Measurements from ENCODE around the gene PSPH.
A peak's percentile ranks its signal among the peaks of the same experiment; 100 is the strongest.
"Not testable (repeated sequence)": the region's sequence is repeated elsewhere in the genome, so short reads cannot be mapped to it uniquely, and the experiment has no call there.

Gene PSPH

GRCh38 chr7:56051339-56052191, at the start of gene PSPH, which contains the start of gene CCT6A:
TSS of gene PSPH (minus strand) at chr7:56051444. CDS start at chr7:56021212, 30,232 bp downstream.
TSS of gene CCT6A (plus strand) at chr7:56051765. CDS start at chr7:56051849, 84 bp downstream.
- Mint-ChIP-seq H3K27me3 (no peaks in the 10 kb centered on the region), H3K36me3 (peaks cover 12 to 24% of the 10 kb centered on the region in 2 donors), H3K4me1 (peaks cover 11 to 36% of the 10 kb centered on the region in 2 donors)

GRCh38 chr7:56099653-56100052, 48.4 kb upstream of the PSPH start:
- DNase-seq (no peak), ATAC-seq (replicated peaks) (no peak)
- H3K9me3 Mint-ChIP-seq: no peaks in the 10 kb centered on the region
- peaks cover 17 to 35% of the 10 kb centered on the region in 2 donors for H3K36me3 Mint-ChIP-seq
- H3K27ac Mint-ChIP-seq: no peak overlapping the region
- peaks cover 6 to 8% of the 10 kb centered on the region in 2 donors for H3K4me1 Mint-ChIP-seq
- no peak overlapping the region for H3K4me3 Mint-ChIP-seq
- no peaks in the 10 kb centered on the region for H3K27me3 Mint-ChIP-seq

More at GRCh38 chr7:56051339-56052191, at the start of gene PSPH, which contains the start of gene CCT6A:
- Mint-ChIP-seq H3K27ac (peak within 1 kb of the TSS; percentile 94), H3K4me3 (peak within 1 kb of the TSS; percentile 89 to 96), H3K9me3 (no peaks in the 10 kb centered on the region)
- ATAC-seq (replicated peaks) (peak; percentile 89 to 94), DNase-seq (peak; percentile 95)

- not testable (repeated sequence) for DNase-seq; H3K27me3 Mint-ChIP-seq; H3K4me1 Mint-ChIP-seq; H3K9me3 Mint-ChIP-seq; H3K27ac Mint-ChIP-seq; H3K4me3 Mint-ChIP-seq; ATAC-seq (replicated peaks)
- H3K36me3 Mint-ChIP-seq: peaks cover 15 to 32% of the 10 kb centered on the region in 2 donors
These were observed 47.2 kb upstream of the PSPH start for GRCh38 chr7:56098187-56099008.

- H3K27ac Mint-ChIP-seq: no peak overlapping the region
- no peaks in the 10 kb centered on the region for H3K27me3 Mint-ChIP-seq
- H3K4me3 Mint-ChIP-seq: no peak overlapping the region
- peaks cover 15 to 30% of the 10 kb centered on the region in 2 donors for H3K36me3 Mint-ChIP-seq
- DNase-seq (no peak), ATAC-seq (replicated peaks) (no peak)
- peaks cover 4 to 8% of the 10 kb centered on the region in 2 donors for H3K4me1 Mint-ChIP-seq
- H3K9me3 Mint-ChIP-seq: no peaks in the 10 kb centered on the region
These were observed 46.5 kb upstream of the PSPH start for GRCh38 chr7:56097700-56098099.

- Mint-ChIP-seq H3K27me3 (no peaks in the 10 kb centered on the region), H3K9me3 (no peaks in the 10 kb centered on the region), H3K27ac (peak within 1 kb of the TSS; percentile 54), H3K4me3 (no peak within 1 kb of the TSS), H3K4me1 (peaks cover 0 to 5% of the 10 kb centered on the region in 2 donors), H3K36me3 (peaks cover 14 to 29% of the 10 kb centered on the region in 2 donors)
- ATAC-seq (replicated peaks) (peak in 1 of 2 donors; percentile 27), DNase-seq (no peak)
These were observed 41.7 kb upstream of the PSPH start, which contains the start of gene PHKG1 for GRCh38 chr7:56092789-56093531. TSS of gene PHKG1 (minus strand) at chr7:56092952. CDS start at chr7:56088941, 4,011 bp downstream.

- H3K36me3 Mint-ChIP-seq: peaks cover 14 to 29% of the 10 kb centered on the region in 2 donors
- H3K4me1 Mint-ChIP-seq; H3K4me3 Mint-ChIP-seq; H3K27me3 Mint-ChIP-seq; H3K9me3 Mint-ChIP-seq; ATAC-seq (replicated peaks); DNase-seq; H3K27ac Mint-ChIP-seq: not testable (repeated sequence)
These were observed 41.1 kb upstream of the PSPH start for GRCh38 chr7:56092388-56092787.

GRCh38 chr7:56091591-56091990, 40.3 kb upstream of the PSPH start:
- peak overlapping the region; percentile 54 for H3K27ac Mint-ChIP-seq
- H3K4me1 Mint-ChIP-seq: peaks cover 0 to 5% of the 10 kb centered on the region in 2 donors
- no peak for ATAC-seq (replicated peaks)
- peaks cover 14 to 29% of the 10 kb centered on the region in 2 donors for H3K36me3 Mint-ChIP-seq
- no peak for DNase-seq
- H3K4me3 Mint-ChIP-seq: no peak overlapping the region
- H3K27me3 Mint-ChIP-seq: no peaks in the 10 kb centered on the region
- H3K9me3 Mint-ChIP-seq: no peaks in the 10 kb centered on the region

GRCh38 chr7:56087445-56087844, 36.2 kb upstream of the PSPH start:
- ATAC-seq (replicated peaks): no peak
- Mint-ChIP-seq H3K27me3 (no peaks in the 10 kb centered on the region), H3K27ac (no peak overlapping the region), H3K36me3 (peaks cover 19 to 43% of the 10 kb centered on the region in 2 donors), H3K9me3 (no peaks in the 10 kb centered on the region), H3K4me3 (no peak overlapping the region), H3K4me1 (peaks cover 0 to 3% of the 10 kb centered on the region in 2 donors)
- no peak for DNase-seq

GRCh38 chr7:56086761-56087160, 35.5 kb upstream of the PSPH start:
- peaks cover 0 to 3% of the 10 kb centered on the region in 2 donors for H3K4me1 Mint-ChIP-seq
- DNase-seq (no peak), ATAC-seq (replicated peaks) (no peak)
- no peak overlapping the region for H3K27ac Mint-ChIP-seq
- H3K27me3 Mint-ChIP-seq: no peaks in the 10 kb centered on the region
- no peaks in the 10 kb centered on the region for H3K9me3 Mint-ChIP-seq
- peaks cover 26 to 46% of the 10 kb centered on the region in 2 donors for H3K36me3 Mint-ChIP-seq
- no peak overlapping the region for H3K4me3 Mint-ChIP-seq

- Mint-ChIP-seq H3K27ac (peak overlapping the region; percentile 33), H3K4me1 (peaks cover 0 to 5% of the 10 kb centered on the region in 2 donors), H3K9me3 (no peaks in the 10 kb centered on the region), H3K36me3 (peaks cover 43 to 54% of the 10 kb centered on the region in 2 donors), H3K27me3 (no peaks in the 10 kb centered on the region), H3K4me3 (no peak overlapping the region)
- ATAC-seq (replicated peaks) (peak; percentile 16 to 43), DNase-seq (no peak)
These were observed 32.0 kb upstream of the PSPH start for GRCh38 chr7:56083150-56083785.

- DNase-seq: no peak
- H3K36me3 Mint-ChIP-seq: peaks cover 43 to 52% of the 10 kb centered on the region in 2 donors
- peaks cover 0 to 5% of the 10 kb centered on the region in 2 donors for H3K4me1 Mint-ChIP-seq
- peak overlapping the region; percentile 59 for H3K27ac Mint-ChIP-seq
- H3K4me3 Mint-ChIP-seq: no peak overlapping the region
- no peak for ATAC-seq (replicated peaks)
- no peaks in the 10 kb centered on the region for H3K9me3 Mint-ChIP-seq
- H3K27me3 Mint-ChIP-seq: no peaks in the 10 kb centered on the region
These were observed 30.5 kb upstream of the PSPH start for GRCh38 chr7:56081626-56082340.

- Mint-ChIP-seq H3K27ac (peak overlapping the region; percentile 34), H3K36me3 (peaks cover 44 to 51% of the 10 kb centered on the region in 2 donors)
- H3K4me1 Mint-ChIP-seq; ATAC-seq (replicated peaks); DNase-seq; H3K27me3 Mint-ChIP-seq; H3K4me3 Mint-ChIP-seq; H3K9me3 Mint-ChIP-seq: not testable (repeated sequence)
These were observed 29.6 kb upstream of the PSPH start for GRCh38 chr7:56080726-56081435.
